SK-N-SH treated with all-trans-retinoic acid at 6 μM for 48 hours (cell line): ENCODE data around the gene PLCH2.

Experiments used
- GLIS3 ChIP-seq: fragments of 250-450 bp; sonication (Bioruptor Pico); IDR thresholded peaks from 2 replicates; pipeline ENCODE4 v1.5.0; 2020; ENCODE audit warnings: mild to moderate bottlenecking, moderate library complexity
- OSR1 ChIP-seq: fragments of 250-450 bp; sonication (Bioruptor Pico); IDR thresholded peaks from 2 replicates; pipeline ENCODE4 v1.8.0; 2022; ENCODE audit warnings: moderate library complexity, mild to moderate bottlenecking, inconsistent platforms
- PPARA ChIP-seq: fragments of 250-450 bp; sonication (Bioruptor Pico); IDR thresholded peaks from 2 replicates; pipeline ENCODE4 v1.5.0; 2020; ENCODE audit warnings: mild to moderate bottlenecking, borderline replicate concordance
- RARB ChIP-seq: fragments of 250-450 bp; sonication (Bioruptor Pico); IDR thresholded peaks from 2 replicates; pipeline ENCODE4 v1.8.0; 2021; ENCODE audit warnings: mild to moderate bottlenecking, moderate library complexity
- TOX ChIP-seq: fragments of 250-450 bp; sonication (Bioruptor Pico); IDR thresholded peaks from 2 replicates; pipeline ENCODE4 v1.8.0; 2021; ENCODE audit warnings: mild to moderate bottlenecking, moderate library complexity, borderline replicate concordance
- ZFP3 ChIP-seq: fragments of 250-450 bp; sonication (Bioruptor Pico); IDR thresholded peaks from 2 replicates; pipeline ENCODE4 v1.5.0; 2020; ENCODE audit warnings: mild to moderate bottlenecking, moderate library complexity
- TF ChIP-seq, protein P1 (sequence below): fragments of 250-450 bp; sonication (Bioruptor Pico); IDR thresholded peaks from 2 replicates; pipeline ENCODE4 v1.8.0; 2020; ENCODE audit warnings: mild to moderate bottlenecking, moderate library complexity, borderline replicate concordance

DNA sequence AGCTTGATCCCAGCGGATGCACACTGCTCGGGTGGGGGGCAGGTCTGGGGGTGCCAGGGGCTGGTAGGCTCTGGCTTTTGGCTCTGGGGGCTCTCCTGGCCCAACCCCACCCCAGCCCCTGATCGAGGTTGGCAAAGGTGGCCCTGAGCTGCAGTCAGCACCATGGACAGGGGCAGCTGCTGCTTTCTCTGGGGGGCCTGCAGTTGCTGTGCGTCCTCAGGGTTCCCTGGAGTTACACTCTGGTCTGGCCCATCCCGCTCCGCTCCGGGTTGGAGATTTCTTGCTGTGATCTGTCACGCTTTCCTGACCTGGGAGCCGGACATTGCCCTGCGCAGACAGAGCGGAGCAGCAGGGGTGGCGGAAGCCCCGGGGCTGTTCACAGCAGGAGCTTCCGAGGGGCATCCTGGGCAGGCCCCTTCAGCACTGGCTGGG is 8.0 kb upstream of the PLCH2 start:
- TF ChIP-seq RARB (no peak), TOX (CRISPR knock-in tag) (no peak), PPARA (no peak), ZFP3 (no peak), GLIS3 (no peak), OSR1 (CRISPR knock-in tag) (no peak)
- TF ChIP-seq, protein P1, sequence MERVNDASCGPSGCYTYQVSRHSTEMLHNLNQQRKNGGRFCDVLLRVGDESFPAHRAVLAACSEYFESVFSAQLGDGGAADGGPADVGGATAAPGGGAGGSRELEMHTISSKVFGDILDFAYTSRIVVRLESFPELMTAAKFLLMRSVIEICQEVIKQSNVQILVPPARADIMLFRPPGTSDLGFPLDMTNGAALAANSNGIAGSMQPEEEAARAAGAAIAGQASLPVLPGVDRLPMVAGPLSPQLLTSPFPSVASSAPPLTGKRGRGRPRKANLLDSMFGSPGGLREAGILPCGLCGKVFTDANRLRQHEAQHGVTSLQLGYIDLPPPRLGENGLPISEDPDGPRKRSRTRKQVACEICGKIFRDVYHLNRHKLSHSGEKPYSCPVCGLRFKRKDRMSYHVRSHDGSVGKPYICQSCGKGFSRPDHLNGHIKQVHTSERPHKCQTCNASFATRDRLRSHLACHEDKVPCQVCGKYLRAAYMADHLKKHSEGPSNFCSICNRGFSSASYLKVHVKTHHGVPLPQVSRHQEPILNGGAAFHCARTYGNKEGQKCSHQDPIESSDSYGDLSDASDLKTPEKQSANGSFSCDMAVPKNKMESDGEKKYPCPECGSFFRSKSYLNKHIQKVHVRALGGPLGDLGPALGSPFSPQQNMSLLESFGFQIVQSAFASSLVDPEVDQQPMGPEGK (CRISPR knock-in tag), result no peak
